ENCODE measurements around the gene AMFR. TPM values are rescaled to one million over a fixed set of nuclear protein-coding genes. Genes with fewer than 3 reads are reported as not detected.
A peak's percentile ranks its signal among the peaks of the same experiment; 100 is the strongest.

The AMFR gene
- total RNA-seq, 2 donors from 2014 or later = 68.7 to 92.4 TPM

GRCh38 chr16:56362706-56363105 lies 62.6 kb downstream of the AMFR start:
- H3K4me3 ChIP-seq = no peak overlapping the region
- intact Hi-C loops (cut with DNase I) = no loop called here
- TF ChIP-seq, protein P1, sequence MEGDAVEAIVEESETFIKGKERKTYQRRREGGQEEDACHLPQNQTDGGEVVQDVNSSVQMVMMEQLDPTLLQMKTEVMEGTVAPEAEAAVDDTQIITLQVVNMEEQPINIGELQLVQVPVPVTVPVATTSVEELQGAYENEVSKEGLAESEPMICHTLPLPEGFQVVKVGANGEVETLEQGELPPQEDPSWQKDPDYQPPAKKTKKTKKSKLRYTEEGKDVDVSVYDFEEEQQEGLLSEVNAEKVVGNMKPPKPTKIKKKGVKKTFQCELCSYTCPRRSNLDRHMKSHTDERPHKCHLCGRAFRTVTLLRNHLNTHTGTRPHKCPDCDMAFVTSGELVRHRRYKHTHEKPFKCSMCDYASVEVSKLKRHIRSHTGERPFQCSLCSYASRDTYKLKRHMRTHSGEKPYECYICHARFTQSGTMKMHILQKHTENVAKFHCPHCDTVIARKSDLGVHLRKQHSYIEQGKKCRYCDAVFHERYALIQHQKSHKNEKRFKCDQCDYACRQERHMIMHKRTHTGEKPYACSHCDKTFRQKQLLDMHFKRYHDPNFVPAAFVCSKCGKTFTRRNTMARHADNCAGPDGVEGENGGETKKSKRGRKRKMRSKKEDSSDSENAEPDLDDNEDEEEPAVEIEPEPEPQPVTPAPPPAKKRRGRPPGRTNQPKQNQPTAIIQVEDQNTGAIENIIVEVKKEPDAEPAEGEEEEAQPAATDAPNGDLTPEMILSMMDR (IDR thresholded peaks at IDR 0.05) = no peak
- no peak overlapping the region for H3K27ac ChIP-seq
- H3K9ac ChIP-seq (ENCODE audit: low read depth in 2 of 2, low read length in 2 of 2) = no peak overlapping the region
- H3K9me3 ChIP-seq = no peaks in the 10 kb centered on the region
- H3K27me3 ChIP-seq = no peaks in the 10 kb centered on the region
- peaks cover 6% of the 10 kb centered on the region for H3K36me3 ChIP-seq
- DNase-seq = no peak
- no peaks in the 10 kb centered on the region for H3K4me1 ChIP-seq

GRCh38 chr16:56362057-56362655 lies 63.2 kb downstream of the AMFR start:
- Histone ChIP-seq H3K36me3 (peaks cover 6% of the 10 kb centered on the region), H3K9me3 (no peaks in the 10 kb centered on the region), H3K4me3 (no peak overlapping the region), H3K9ac (ENCODE audit: low read depth in 2 of 2, low read length in 2 of 2) (no peak overlapping the region), H3K27ac (no peak overlapping the region), H3K27me3 (no peaks in the 10 kb centered on the region), H3K4me1 (no peaks in the 10 kb centered on the region)
- DNase-seq = no peak
- TF ChIP-seq, protein P1 (IDR thresholded peaks at IDR 0.05) = no peak
- intact Hi-C loops (cut with DNase I) = no loop called here

- Histone ChIP-seq H3K27ac (no peak overlapping the region), H3K27me3 (no peaks in the 10 kb centered on the region), H3K4me1 (peaks cover 4% of the 10 kb centered on the region), H3K36me3 (peaks cover 6% of the 10 kb centered on the region), H3K9ac (ENCODE audit: low read depth in 2 of 2, low read length in 2 of 2) (no peak overlapping the region), H3K9me3 (no peaks in the 10 kb centered on the region), H3K4me3 (no peak overlapping the region)
- TF ChIP-seq, protein P1 (IDR thresholded peaks at IDR 0.05) = no peak
- DNase-seq = no peak
- intact Hi-C loops (cut with DNase I) = no loop called here
Measured at GRCh38 chr16:56360117-56361008, 65.0 kb downstream of the AMFR start.

DNA sequence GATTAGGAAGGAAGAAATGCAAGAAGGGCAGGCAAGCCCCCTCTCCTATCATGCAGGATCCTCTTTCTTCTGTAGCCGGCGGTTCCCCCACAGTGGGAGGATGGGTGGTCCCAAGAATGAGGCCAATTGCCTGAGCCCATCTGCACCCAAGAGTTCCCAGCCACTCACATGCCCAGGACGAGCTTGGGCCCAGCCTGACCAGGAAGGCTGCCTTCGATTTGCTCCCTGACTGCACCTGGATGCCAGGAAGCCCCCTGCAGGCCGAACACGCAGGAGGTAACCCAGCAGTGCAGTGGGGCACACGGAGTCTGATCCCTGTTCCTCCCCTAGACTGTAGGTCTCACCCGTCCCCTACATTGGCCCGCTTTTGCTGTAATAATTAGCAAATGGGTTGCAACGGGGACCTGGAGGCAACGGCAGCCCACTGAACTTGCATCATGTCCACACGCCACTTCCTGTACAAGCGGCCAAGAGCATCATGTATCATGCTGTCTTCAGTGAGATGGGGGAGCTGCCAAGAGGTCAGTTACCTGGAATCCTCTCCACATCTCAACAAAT lies 67.5 kb downstream of the AMFR start:
- intact Hi-C loops (cut with DNase I) = no loop called here
- H3K27me3 ChIP-seq = no peaks in the 10 kb centered on the region
- peaks cover 6% of the 10 kb centered on the region for H3K36me3 ChIP-seq
- H3K4me3 ChIP-seq = no peak overlapping the region
- H3K4me1 ChIP-seq = peaks cover 4% of the 10 kb centered on the region
- DNase-seq = no peak
- no peak overlapping the region for H3K27ac ChIP-seq
- TF ChIP-seq, protein P1 (IDR thresholded peaks at IDR 0.05) = no peak
- H3K9me3 ChIP-seq = no peaks in the 10 kb centered on the region
- no peak overlapping the region for H3K9ac ChIP-seq (ENCODE audit: low read depth in 2 of 2, low read length in 2 of 2)

- peak overlapping the region; percentile 24 for H3K4me3 ChIP-seq
- H3K27ac ChIP-seq = no peak overlapping the region
- peaks cover 4% of the 10 kb centered on the region for H3K4me1 ChIP-seq
- no peaks in the 10 kb centered on the region for H3K27me3 ChIP-seq
- TF ChIP-seq, protein P1 (IDR thresholded peaks at IDR 0.05) = no peak
- no peak for DNase-seq
- H3K9ac ChIP-seq (ENCODE audit: low read depth in 2 of 2, low read length in 2 of 2) = no peak overlapping the region
- peaks cover 5% of the 10 kb centered on the region for H3K36me3 ChIP-seq
- intact Hi-C loops (cut with DNase I) = no loop called here
- H3K9me3 ChIP-seq = no peaks in the 10 kb centered on the region
Measured at GRCh38 chr16:56357241-56357764, 68.0 kb downstream of the AMFR start.
